Retinal pigment epithelial cell (primary cell): ENCODE data around the gene ATP6V1G3.
"Not testable (repeated sequence)": the region's sequence is repeated elsewhere in the genome, so short reads cannot be mapped to it uniquely, and the experiment has no call there.

Experiments
- DNase-seq: peaks from one replicate; pipeline ENCODE4 v3.0.0-alpha.2; 2010; ENCODE audit warnings: low read depth
- H3K4me3 ChIP-seq: 2 replicates; pipeline ENCODE4 v1.5.1; 2011; ENCODE audit warnings: mild to moderate bottlenecking, low read length, control low read depth, moderate library complexity
- TF ChIP-seq, protein P1 (sequence below): conservative IDR thresholded peaks from 2 replicates; pipeline ENCODE4 v1.5.1; 2011; ENCODE audit warnings: low read depth, low read length, control low read depth, inconsistent platforms

ATP6V1G3 gene

DNA sequence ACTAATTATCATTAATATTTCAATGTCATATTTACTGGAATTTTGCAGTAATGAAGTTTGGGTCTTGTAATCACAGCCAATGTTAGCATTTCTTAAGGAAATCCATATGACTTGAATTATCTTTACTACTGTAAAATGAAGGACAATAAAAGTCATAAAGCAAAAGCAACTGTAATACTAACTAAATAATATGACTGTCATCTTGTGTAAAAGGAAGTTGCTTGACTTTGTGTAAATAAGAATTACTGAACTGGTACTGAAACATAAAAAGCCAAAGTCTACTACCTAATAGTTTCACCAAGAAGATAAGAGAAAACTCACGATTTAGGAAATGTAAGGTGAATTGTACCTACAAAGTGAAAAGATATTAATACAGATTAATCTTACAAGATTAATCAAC lies 57.5 kb downstream of the ATP6V1G3 start:
- TF ChIP-seq, protein P1, sequence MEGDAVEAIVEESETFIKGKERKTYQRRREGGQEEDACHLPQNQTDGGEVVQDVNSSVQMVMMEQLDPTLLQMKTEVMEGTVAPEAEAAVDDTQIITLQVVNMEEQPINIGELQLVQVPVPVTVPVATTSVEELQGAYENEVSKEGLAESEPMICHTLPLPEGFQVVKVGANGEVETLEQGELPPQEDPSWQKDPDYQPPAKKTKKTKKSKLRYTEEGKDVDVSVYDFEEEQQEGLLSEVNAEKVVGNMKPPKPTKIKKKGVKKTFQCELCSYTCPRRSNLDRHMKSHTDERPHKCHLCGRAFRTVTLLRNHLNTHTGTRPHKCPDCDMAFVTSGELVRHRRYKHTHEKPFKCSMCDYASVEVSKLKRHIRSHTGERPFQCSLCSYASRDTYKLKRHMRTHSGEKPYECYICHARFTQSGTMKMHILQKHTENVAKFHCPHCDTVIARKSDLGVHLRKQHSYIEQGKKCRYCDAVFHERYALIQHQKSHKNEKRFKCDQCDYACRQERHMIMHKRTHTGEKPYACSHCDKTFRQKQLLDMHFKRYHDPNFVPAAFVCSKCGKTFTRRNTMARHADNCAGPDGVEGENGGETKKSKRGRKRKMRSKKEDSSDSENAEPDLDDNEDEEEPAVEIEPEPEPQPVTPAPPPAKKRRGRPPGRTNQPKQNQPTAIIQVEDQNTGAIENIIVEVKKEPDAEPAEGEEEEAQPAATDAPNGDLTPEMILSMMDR: no peak
- H3K4me3 ChIP-seq: no peak overlapping the region
- DNase-seq: no peak

DNA sequence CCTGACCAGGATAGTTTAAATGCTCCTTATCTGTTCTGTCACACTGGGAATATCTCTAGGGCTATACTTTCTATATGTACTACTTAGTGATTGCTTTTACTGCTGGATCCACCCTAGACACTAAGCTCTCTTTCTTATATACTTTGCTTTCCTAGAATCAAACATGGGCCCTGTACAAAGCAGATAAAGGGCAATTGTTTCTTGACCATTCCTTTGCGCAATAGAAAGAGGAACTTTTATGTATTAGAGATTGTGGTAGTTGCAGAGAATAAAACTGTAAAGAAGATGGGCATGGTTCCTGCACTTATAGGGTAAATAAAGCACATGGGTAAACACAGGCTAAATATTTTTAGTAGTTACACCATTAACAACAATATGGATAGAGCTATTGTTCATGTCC lies 58.8 kb downstream of the ATP6V1G3 start:
- no peak overlapping the region for H3K4me3 ChIP-seq
- TF ChIP-seq, protein P1: no peak
- DNase-seq: no peak

DNA sequence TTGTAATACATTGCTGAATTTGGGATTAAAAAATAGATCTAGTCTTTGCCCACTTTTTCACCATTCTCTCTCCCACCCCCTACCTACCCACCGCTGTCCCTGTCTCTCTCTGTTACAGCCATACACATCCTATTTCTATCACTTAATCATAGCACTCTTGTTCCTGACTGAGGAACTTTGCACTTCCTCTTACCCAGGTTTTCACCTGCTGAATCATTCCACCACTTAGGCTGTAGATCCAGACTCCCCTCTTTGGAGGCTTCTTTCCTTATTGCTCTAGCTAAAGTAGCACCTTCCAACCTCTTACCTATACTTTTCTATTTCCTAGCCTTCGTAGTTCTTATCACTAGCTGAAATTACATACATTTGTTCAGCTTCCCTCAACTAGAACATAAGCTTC lies 59.6 kb downstream of the ATP6V1G3 start:
- H3K4me3 ChIP-seq: no peak overlapping the region
- no peak for DNase-seq
- TF ChIP-seq, protein P1: no peak

DNA sequence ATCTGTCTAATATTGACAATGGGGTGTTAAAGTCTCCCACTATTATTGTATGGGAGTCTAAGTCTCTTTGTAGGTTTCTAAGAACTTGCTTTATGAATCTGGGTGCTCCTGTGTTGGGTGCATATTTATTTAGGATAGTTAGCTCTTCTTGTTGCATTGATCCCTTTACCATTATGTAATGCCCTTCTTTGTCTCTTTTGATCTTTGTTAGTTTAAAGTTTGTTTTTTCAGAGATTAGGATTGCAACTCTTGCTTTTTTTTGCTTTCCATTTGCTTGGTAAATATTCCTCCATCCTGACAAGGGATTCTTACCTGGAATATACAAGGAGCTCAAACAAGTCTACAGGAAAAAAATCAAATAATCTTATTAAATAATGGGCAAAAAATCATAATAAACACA lies 63.1 kb downstream of the ATP6V1G3 start:
- H3K4me3 ChIP-seq, DNase-seq: not testable (repeated sequence)
